Measurements from ENCODE around the gene CNOT4. TPM values are rescaled to one million over a fixed set of nuclear protein-coding genes. Genes with fewer than 3 reads are reported as not detected.

The CNOT4 gene
- total and polyA plus RNA-seq, 2 of the 13 experiments (the other 11 are each of a cell fraction or from before 2014, with no cell fraction given) = 7.4 to 8.4 TPM

DNA sequence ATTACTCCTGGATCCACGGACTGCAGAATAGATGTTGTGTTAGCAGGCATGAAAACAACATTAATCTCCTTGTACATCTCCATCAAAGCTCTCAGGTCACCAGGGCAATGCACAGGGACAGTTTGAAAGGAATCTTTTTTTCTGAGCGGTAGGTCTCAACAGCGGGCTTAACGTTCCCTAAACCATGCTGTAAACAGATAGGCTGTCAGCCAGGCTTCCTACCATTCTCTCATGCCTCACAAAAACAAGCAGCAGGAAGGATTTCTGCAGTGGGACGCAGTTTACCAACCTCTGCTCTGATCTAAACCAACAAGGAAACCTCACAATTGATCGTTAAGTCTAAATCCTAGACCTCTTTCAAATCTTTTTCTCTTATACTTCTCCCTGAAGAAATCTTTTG lies 50.8 kb downstream of the CNOT4 start:
- ATAC-seq (no peak), FAIRE-seq (no peak), DNase-seq (ENCODE audit: low spot score) (no peak)
- no peak overlapping the region for H2AFZ ChIP-seq (ENCODE audit: low read length)
- peaks cover 54% of the 10 kb centered on the region for H3K79me2 ChIP-seq (ENCODE audit: insufficient read depth, low read length)
- no peaks in the 10 kb centered on the region for H3K27me3 ChIP-seq (ENCODE audit: control insufficient read depth in 1 of 2, insufficient read depth in 2 of 2, low read length in 2 of 2)
- H3K9me3 ChIP-seq (ENCODE audit: low read length) = no peaks in the 10 kb centered on the region
- ChIA-PET POLR2A (no interaction called here), CTCF (ENCODE audit: low intra/inter-chr PET ratio, low total read pairs) (no interaction called here)
- intact Hi-C loops (cut with micrococcal nuclease; ENCODE audit: unreplicated experiment) = no loop called here
- no peak overlapping the region for H3K4me3 ChIP-seq (replicated peaks in 1 of 3; ENCODE audit: insufficient read depth in 1 of 3, low read depth in 2 of 3, low read length in 3 of 3)
- TF ChIP-seq MLLT10 (CRISPR knock-in tag; IDR thresholded peaks at IDR 0.05) (no peak), ZNF607 (CRISPR knock-in tag; IDR thresholded peaks at IDR 0.05; ENCODE audit: borderline replicate concordance) (no peak), CERS6 (CRISPR knock-in tag; IDR thresholded peaks at IDR 0.05) (no peak), RAD21 (CRISPR knock-in tag; IDR thresholded peaks at IDR 0.05) (no peak), POLR2G (IDR thresholded peaks at IDR 0.05; ENCODE audit: low read depth, low read length) (no peak)
- TF ChIP-seq, protein P1, sequence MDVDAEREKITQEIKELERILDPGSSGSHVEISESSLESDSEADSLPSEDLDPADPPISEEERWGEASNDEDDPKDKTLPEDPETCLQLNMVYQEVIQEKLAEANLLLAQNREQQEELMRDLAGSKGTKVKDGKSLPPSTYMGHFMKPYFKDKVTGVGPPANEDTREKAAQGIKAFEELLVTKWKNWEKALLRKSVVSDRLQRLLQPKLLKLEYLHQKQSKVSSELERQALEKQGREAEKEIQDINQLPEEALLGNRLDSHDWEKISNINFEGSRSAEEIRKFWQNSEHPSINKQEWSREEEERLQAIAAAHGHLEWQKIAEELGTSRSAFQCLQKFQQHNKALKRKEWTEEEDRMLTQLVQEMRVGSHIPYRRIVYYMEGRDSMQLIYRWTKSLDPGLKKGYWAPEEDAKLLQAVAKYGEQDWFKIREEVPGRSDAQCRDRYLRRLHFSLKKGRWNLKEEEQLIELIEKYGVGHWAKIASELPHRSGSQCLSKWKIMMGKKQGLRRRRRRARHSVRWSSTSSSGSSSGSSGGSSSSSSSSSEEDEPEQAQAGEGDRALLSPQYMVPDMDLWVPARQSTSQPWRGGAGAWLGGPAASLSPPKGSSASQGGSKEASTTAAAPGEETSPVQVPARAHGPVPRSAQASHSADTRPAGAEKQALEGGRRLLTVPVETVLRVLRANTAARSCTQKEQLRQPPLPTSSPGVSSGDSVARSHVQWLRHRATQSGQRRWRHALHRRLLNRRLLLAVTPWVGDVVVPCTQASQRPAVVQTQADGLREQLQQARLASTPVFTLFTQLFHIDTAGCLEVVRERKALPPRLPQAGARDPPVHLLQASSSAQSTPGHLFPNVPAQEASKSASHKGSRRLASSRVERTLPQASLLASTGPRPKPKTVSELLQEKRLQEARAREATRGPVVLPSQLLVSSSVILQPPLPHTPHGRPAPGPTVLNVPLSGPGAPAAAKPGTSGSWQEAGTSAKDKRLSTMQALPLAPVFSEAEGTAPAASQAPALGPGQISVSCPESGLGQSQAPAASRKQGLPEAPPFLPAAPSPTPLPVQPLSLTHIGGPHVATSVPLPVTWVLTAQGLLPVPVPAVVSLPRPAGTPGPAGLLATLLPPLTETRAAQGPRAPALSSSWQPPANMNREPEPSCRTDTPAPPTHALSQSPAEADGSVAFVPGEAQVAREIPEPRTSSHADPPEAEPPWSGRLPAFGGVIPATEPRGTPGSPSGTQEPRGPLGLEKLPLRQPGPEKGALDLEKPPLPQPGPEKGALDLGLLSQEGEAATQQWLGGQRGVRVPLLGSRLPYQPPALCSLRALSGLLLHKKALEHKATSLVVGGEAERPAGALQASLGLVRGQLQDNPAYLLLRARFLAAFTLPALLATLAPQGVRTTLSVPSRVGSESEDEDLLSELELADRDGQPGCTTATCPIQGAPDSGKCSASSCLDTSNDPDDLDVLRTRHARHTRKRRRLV (CRISPR knock-in tag; IDR thresholded peaks at IDR 0.05) = no peak
- BruUV-seq (replicated peaks) = no TSS peak
- no peak overlapping the region for H3K27ac ChIP-seq (ENCODE audit: extremely low read length, insufficient read depth, low read length)
- 96% methylated on average over 3 of the region's 6 CpGs for WGBS (ENCODE audit: low lambda C conversion rate)
- H3K4me1 ChIP-seq (ENCODE audit: insufficient read depth, low read length) = no peaks in the 10 kb centered on the region
- in situ Hi-C loops (cut with HindIII; ENCODE audit: extremely low pct_ligation_motif_present, low pct_unique_long_range_greater_than_20kb) = no loop called here
- H3K36me3 ChIP-seq (replicated peaks in 1 of 2; ENCODE audit: control insufficient read depth in 1 of 2, insufficient read depth in 2 of 2, low read length in 2 of 2) = no peaks in the 10 kb centered on the region
- H3K9ac ChIP-seq (ENCODE audit: insufficient read depth, low read depth, low read length) = no peak overlapping the region
- H4K20me1 ChIP-seq (ENCODE audit: insufficient read depth, low read length) = 0 out of 2 replicates have a peak, but pooled peaks cover 2% of the 10 kb centered on the region
- H3K4me2 ChIP-seq (ENCODE audit: low read depth, low read length) = no peak overlapping the region

Data from HepG2 (cell line).